Stomach (tissue), 4 donors: ENCODE results near the gene TKTL1.

Experiments
- EP300 ChIP-seq: sonication (generic); formaldehyde crosslinking; IDR thresholded peaks from one replicate; pipeline ENCODE4 v1.6.1; 2017; ENCODE audit warnings: antibody characterized with exemption
- POLR2A ChIP-seq, 4 donors: fragments of 450-650 bp; IDR thresholded peaks; one replicate each; pipeline ENCODE4 v1.6.1; 2016; ENCODE audit warnings: antibody characterized with exemption in 4 of 4, control low read depth in 2 of 4, mild to moderate bottlenecking in 1 of 4, moderate library complexity in 1 of 4
- TF ChIP-seq, protein P1 (sequence below), 7 experiments: fragments of 450-650 bp in 4 of 7; fragments of 200-600 bp in 3 of 7; sonication (generic) in 3 of 7; IDR thresholded peaks; one replicate each; pipeline ENCODE4 v1.5.1; 2016 to 2019; ENCODE audit warnings: antibody characterized with exemption in 7 of 7, control low read depth in 2 of 7, mild to moderate bottlenecking in 1 of 7

DNA sequence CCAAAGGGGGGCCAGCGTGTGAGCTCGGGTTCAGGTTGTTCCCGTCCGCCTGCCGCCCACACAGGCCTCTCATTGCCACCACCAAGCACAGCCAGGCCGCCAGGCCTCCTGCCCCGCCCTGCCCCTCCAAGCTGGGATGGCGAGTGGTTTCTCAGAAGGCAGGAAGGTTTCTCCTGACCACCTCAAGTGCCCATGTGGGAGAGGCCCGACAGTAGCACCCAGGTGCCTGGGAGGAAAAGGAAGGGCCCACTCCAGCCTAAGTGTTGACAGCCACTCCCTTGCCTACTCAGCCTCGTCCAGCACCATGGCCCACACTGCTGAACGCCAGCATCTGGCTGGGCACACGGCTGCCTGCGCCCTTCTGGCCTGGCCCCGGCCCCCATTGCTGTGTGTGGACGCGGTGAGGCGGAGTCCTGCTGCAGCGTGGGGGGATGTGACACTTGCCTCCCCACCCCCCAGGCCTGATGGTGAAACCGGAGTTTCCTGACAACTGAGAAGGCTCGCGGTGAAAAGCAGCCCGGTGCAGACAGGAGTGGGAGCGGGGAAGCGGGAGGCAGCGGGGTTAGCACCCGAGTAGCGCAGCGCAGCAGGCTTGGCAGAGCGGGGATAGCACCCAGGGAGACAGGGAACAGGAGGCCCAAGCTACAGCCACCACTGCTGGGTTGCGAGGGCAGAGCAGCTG lies 59.6 kb downstream of the TKTL1 start:
- TF ChIP-seq EP300 = no peak
- TF ChIP-seq, protein P1, sequence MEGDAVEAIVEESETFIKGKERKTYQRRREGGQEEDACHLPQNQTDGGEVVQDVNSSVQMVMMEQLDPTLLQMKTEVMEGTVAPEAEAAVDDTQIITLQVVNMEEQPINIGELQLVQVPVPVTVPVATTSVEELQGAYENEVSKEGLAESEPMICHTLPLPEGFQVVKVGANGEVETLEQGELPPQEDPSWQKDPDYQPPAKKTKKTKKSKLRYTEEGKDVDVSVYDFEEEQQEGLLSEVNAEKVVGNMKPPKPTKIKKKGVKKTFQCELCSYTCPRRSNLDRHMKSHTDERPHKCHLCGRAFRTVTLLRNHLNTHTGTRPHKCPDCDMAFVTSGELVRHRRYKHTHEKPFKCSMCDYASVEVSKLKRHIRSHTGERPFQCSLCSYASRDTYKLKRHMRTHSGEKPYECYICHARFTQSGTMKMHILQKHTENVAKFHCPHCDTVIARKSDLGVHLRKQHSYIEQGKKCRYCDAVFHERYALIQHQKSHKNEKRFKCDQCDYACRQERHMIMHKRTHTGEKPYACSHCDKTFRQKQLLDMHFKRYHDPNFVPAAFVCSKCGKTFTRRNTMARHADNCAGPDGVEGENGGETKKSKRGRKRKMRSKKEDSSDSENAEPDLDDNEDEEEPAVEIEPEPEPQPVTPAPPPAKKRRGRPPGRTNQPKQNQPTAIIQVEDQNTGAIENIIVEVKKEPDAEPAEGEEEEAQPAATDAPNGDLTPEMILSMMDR (IDR thresholded peaks at IDR 0.05) = no peak
- TF ChIP-seq POLR2A (IDR thresholded peaks at IDR 0.05) = no peak
